Nephron (organoid): Measurements from ENCODE around the gene CA5A.
A peak's percentile ranks its signal among the peaks of the same experiment; 100 is the strongest.

Source experiments
- H3K27ac Mint-ChIP-seq, 3 experiments: 2 replicates each; pipeline ENCODE4 v1.8.0; 2020; ENCODE audit warnings: mixed read lengths in 3 of 3, mild to moderate bottlenecking in 2 of 3, moderate library complexity in 1 of 3
- H3K27me3 Mint-ChIP-seq: 2 replicates; pipeline ENCODE4 v1.8.0; 2021; ENCODE audit warnings: low read depth, mild to moderate bottlenecking, moderate library complexity, mixed read lengths
- H3K36me3 Mint-ChIP-seq: 2 replicates; pipeline ENCODE4 v1.8.0; 2020; ENCODE audit warnings: low read depth, mixed read lengths
- H3K4me1 Mint-ChIP-seq: 2 replicates; pipeline ENCODE4 v1.8.0; 2020; ENCODE audit warnings: mixed read lengths
- H3K4me3 Mint-ChIP-seq, 3 experiments: 2 replicates each; pipeline ENCODE4 v1.8.0; 2020; ENCODE audit warnings: mild to moderate bottlenecking in 3 of 3, mixed read lengths in 3 of 3, moderate library complexity in 2 of 3
- H3K9me3 Mint-ChIP-seq: 2 replicates; pipeline ENCODE4 v1.8.0; 2020; ENCODE audit warnings: mixed read lengths
- TF ChIP-seq, protein P1 (sequence below), 3 experiments: fragments of 200-600 bp; sonication (generic); IDR thresholded peaks; one replicate each; pipeline ENCODE4 v1.5.0; 2021; ENCODE audit warnings: antibody characterized with exemption in 3 of 3; ENCODE audit not compliant: unreplicated experiment in 3 of 3

CA5A gene

DNA sequence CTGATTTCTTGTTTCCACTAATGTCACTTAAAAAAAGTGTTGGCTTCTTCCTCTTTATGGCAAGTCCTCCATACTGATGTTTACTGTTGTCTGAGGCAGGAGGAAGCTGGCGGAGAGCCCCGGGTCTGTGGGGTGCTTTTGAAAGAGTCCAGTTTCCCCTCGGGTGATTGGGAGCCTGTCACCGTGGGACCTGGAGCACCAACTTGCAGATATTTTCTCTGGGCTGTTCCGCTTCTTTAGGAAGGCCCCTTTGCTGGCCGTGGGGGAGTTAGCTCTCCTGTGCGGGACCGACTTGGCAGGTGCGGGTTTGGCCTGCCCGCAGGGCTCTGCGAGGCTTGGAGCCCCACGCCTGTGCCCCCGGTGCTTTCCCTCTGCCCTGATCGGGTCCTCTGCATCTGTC lies 18.0 kb upstream of the CA5A start:
- Mint-ChIP-seq H3K27ac (peak overlapping the region; percentile 84 to 99 (median 92)), H3K36me3 (peaks cover 14% of the 10 kb centered on the region), H3K9me3 (no peaks in the 10 kb centered on the region), H3K4me3 (peak overlapping the region; percentile 70 to 90 (median 82)), H3K27me3 (no peaks in the 10 kb centered on the region), H3K4me1 (peaks cover 53% of the 10 kb centered on the region)
- TF ChIP-seq, protein P1, sequence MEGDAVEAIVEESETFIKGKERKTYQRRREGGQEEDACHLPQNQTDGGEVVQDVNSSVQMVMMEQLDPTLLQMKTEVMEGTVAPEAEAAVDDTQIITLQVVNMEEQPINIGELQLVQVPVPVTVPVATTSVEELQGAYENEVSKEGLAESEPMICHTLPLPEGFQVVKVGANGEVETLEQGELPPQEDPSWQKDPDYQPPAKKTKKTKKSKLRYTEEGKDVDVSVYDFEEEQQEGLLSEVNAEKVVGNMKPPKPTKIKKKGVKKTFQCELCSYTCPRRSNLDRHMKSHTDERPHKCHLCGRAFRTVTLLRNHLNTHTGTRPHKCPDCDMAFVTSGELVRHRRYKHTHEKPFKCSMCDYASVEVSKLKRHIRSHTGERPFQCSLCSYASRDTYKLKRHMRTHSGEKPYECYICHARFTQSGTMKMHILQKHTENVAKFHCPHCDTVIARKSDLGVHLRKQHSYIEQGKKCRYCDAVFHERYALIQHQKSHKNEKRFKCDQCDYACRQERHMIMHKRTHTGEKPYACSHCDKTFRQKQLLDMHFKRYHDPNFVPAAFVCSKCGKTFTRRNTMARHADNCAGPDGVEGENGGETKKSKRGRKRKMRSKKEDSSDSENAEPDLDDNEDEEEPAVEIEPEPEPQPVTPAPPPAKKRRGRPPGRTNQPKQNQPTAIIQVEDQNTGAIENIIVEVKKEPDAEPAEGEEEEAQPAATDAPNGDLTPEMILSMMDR (IDR thresholded peaks at IDR 0.05; ENCODE audit: unreplicated experiment in 3 of 3) = no peak

DNA sequence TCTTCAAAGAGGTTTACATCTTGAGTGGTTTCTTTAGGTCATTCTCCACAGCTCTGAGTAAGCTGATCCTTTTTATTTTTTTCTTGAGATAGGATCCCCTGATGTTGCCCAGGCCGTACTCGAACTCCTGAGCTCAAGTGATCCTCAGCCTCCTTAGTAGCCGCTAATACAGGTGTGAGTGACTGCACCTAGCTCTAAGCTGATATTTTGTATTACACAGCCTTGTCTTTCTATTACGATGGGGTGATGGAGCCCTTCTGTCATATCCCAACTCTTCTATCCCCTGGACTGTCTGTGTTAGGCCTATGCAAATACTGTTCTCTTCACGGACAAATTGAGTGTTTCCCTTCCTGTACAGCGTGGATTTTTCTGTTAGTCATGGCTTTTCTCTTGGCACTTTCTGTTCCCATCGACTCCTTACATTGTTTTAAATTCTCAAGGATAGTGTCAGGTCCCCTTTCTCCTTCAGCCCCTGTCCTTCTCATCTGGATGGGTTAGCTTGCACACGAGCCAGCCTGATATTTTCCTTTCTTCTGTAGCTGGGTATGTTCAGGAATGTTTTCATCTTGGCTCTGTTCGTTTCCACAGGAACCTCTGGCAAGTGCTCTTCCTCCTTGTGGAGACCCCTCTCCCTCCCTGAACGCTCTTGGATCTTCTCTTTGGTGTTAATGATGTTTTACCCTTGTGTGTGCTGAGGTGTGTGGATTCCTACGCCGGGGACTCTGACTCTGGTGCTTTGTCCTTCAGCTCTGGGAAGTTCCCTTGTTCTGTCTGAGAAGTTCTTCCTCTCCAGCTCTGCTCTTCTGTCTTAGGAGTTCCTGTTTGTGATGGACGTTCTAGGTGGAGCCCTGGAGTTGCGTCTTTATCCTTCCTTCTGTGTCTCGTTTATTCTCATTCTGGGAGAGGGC lies 17.2 kb upstream of the CA5A start:
- Mint-ChIP-seq H3K27me3 (no peaks in the 10 kb centered on the region), H3K4me1 (peaks cover 53% of the 10 kb centered on the region), H3K27ac (peak overlapping the region; percentile 84 to 99 (median 92)), H3K36me3 (peaks cover 14% of the 10 kb centered on the region), H3K9me3 (no peaks in the 10 kb centered on the region), H3K4me3 (peak overlapping the region; percentile 70 to 90 (median 82))
- TF ChIP-seq, protein P1 (IDR thresholded peaks at IDR 0.05; ENCODE audit: unreplicated experiment in 3 of 3) = no peak

DNA sequence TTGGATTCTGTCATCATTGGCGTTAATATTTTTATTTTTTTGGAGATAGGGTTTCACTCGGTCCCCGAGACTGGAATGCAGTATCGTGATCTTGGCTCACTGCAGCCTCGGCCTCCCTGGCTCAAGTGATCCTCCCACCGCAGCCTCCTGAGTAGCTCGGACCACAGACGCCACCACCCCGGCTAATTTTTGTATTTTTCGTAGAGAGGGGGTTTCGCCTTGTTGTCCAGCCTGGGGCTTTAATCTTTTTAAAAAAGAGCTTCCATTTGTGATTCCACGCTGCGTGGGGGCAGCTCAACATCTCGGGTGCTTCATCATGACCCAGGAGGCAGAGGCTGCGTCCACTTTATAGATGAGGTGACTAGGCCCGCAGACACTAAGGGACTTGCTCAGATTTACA lies 16.4 kb upstream of the CA5A start:
- H3K27ac Mint-ChIP-seq = peak overlapping the region; percentile 84 to 99 (median 99)
- H3K27me3 Mint-ChIP-seq = no peaks in the 10 kb centered on the region
- peak overlapping the region; percentile 85 to 91 (median 90) for H3K4me3 Mint-ChIP-seq
- TF ChIP-seq, protein P1 (IDR thresholded peaks at IDR 0.05; ENCODE audit: unreplicated experiment in 3 of 3) = no peak
- H3K4me1 Mint-ChIP-seq = peaks cover 57% of the 10 kb centered on the region
- H3K9me3 Mint-ChIP-seq = no peaks in the 10 kb centered on the region
- peaks cover 10% of the 10 kb centered on the region for H3K36me3 Mint-ChIP-seq

DNA sequence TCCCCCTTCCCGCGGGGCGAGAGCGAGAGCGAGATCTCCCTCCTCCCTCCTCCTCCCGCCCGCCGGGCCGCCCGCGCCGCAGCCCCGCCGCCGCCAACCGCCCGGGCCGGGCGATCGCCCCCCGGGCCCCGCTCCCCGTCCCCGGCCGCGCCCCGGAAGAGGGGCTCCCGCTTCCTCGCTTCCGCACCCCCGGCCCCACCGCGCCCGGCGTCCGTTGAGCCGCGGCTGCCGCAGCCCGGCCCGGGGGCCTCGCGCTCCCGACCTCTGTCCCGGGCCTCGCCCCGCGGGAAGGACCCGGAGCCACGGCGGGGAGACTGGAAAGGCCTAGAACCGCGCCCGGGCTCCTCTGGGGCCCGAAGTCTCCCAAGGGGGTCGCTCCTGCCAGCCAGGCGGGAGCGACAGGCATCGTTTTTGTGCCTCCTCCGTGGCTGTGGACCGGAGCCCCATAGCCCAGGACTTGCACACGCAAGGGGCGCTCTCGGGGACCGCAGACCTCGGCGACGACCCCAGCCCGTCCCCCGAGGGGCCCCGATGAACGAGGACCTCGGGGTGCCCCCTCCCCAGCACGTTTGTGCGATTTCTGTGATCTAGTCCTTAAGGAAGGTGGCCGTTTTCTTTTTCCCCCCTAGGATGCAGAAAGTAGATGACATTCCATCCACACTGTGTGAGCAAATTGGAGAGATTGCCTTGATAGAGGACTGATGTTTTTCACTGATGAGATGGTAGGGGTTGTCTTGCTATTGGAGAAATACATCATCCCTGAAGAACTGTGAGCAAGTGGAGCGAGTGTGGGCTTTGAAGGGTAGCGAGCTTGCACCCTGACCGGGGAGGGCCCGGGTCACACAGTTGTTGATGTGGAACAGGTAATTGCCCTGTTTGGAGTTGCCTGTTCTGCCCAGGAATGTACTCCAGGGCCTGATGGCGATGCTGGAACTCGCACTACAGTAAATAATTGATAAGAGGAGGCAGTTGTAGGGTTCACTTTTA lies 15.5 kb upstream of the CA5A start:
- TF ChIP-seq, protein P1 (IDR thresholded peaks at IDR 0.05; ENCODE audit: unreplicated experiment in 3 of 3) = peak in 2 of 3 experiments; percentile 6 to 27
- Mint-ChIP-seq H3K4me3 (peak overlapping the region; percentile 95 to 99 (median 99)), H3K9me3 (no peaks in the 10 kb centered on the region), H3K27ac (peak overlapping the region; percentile 100), H3K36me3 (peaks cover 6% of the 10 kb centered on the region), H3K27me3 (no peaks in the 10 kb centered on the region), H3K4me1 (peaks cover 58% of the 10 kb centered on the region)

DNA sequence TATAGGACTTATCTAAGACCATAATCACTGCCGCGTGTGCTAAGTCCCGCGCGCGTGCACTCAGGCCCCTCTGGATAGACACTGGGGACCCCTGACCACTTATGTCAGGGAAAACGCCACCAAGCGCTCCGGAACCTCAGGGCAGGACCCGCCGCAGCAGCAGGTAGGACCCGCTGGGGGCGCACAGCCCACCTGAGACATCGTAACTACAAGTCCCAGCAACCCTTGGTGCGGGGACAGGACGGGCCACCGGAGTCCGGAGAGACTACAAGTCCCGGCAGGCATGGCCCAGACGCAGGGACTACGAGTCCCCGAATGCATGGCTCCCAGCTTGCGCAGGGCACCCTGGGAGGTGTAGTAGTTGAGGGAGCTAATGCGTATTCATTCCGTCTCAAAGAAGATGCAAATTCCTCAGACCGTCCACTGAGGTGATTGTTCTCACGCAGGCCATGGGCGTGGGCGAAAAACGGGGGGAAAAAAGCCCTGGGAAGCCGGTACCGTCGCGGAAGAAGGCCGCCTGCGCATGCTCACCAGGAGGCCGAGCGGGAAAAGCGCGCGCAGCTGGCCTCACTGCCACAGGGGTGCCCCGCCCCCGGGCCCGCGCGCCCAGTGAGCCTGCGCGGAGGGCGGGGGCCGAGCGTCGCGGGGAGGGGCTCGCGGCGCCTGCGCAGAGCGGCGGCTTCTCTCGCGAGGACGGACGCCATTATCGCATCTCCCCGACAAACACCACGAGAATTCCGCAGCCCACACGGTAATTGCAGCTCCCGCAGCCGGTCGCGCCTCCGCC lies 14.6 kb upstream of the CA5A start, which contains the start of gene BANP:
Gene BANP, plus strand, starts transcription at position 670 of the 787 bp plus-strand sequence. CDS start 23,682 bp downstream, outside the sequence.
- Mint-ChIP-seq H3K27me3 (no peaks in the 10 kb centered on the region), H3K4me1 (peaks cover 49% of the 10 kb centered on the region), H3K27ac (peak within 1 kb of the TSS; percentile 100), H3K36me3 (peaks cover 6% of the 10 kb centered on the region), H3K9me3 (no peaks in the 10 kb centered on the region), H3K4me3 (peak within 1 kb of the TSS; percentile 95 to 99 (median 99))
- TF ChIP-seq, protein P1 (IDR thresholded peaks at IDR 0.05; ENCODE audit: unreplicated experiment in 3 of 3) = peak; percentile 55 to 63 (median 62)
